ENCODE measurements around the gene DPP6.

GRCh38 chr7:154469652-154470051 is 417.5 kb downstream of the DPP6 start:
- TF ChIP-seq POLR2A (IDR thresholded peaks at IDR 0.05), result no peak
- TF ChIP-seq CTCF (IDR thresholded peaks at IDR 0.05), result no peak

Measured in Peyer's patch (tissue), 4 donors.